ENCODE data around the gene BTBD9. TPM values are rescaled to one million over a fixed set of nuclear protein-coding genes. Genes with fewer than 3 reads are reported as not detected.

Gene BTBD9
- polyA plus RNA-seq, 1 donor, result 7.8 TPM

- Histone ChIP-seq H3K9me3 (ENCODE audit: control insufficient read depth, low read depth, low read length) (no peaks in the 10 kb centered on the region), H3K36me3 (ENCODE audit: control insufficient read depth, insufficient read depth, low read length) (no peaks in the 10 kb centered on the region), H3K4me1 (ENCODE audit: control insufficient read depth, insufficient read depth, low read length) (no peaks in the 10 kb centered on the region), H3K27me3 (ENCODE audit: control insufficient read depth, insufficient read depth, low read length) (no peaks in the 10 kb centered on the region), H3K27ac (ENCODE audit: low read length) (no peak overlapping the region), H3K4me3 (ENCODE audit: low read length) (no peak overlapping the region)
- no peak for DNase-seq
- WGBS (ENCODE audit: insufficient coverage, low lambda C conversion rate), result no CpG with 5 or more reads among the region's 3 CpGs
These were observed 169.2 kb downstream of the BTBD9 start for GRCh38 chr6:38470548-38470947.

- H3K4me3 ChIP-seq (ENCODE audit: low read length), result no peak overlapping the region
- no peak overlapping the region for H3K27ac ChIP-seq (ENCODE audit: low read length)
- no peak for DNase-seq
- H3K36me3 ChIP-seq (ENCODE audit: control insufficient read depth, insufficient read depth, low read length), result no peaks in the 10 kb centered on the region
- no peaks in the 10 kb centered on the region for H3K27me3 ChIP-seq (ENCODE audit: control insufficient read depth, insufficient read depth, low read length)
- H3K4me1 ChIP-seq (ENCODE audit: control insufficient read depth, insufficient read depth, low read length), result no peaks in the 10 kb centered on the region
- WGBS (ENCODE audit: insufficient coverage, low lambda C conversion rate), result 100% methylated on average over 2 of the region's 3 CpGs
- H3K9me3 ChIP-seq (ENCODE audit: control insufficient read depth, low read depth, low read length), result no peaks in the 10 kb centered on the region
These were observed 172.2 kb downstream of the BTBD9 start for GRCh38 chr6:38467566-38467965.

GRCh38 chr6:38460186-38460585, 179.5 kb downstream of the BTBD9 start:
- DNase-seq, result no peak
- Histone ChIP-seq H3K36me3 (ENCODE audit: control insufficient read depth, insufficient read depth, low read length) (no peaks in the 10 kb centered on the region), H3K27ac (ENCODE audit: low read length) (no peak overlapping the region), H3K27me3 (ENCODE audit: control insufficient read depth, insufficient read depth, low read length) (no peaks in the 10 kb centered on the region), H3K4me3 (ENCODE audit: low read length) (no peak overlapping the region), H3K9me3 (ENCODE audit: control insufficient read depth, low read depth, low read length) (no peaks in the 10 kb centered on the region), H3K4me1 (ENCODE audit: control insufficient read depth, insufficient read depth, low read length) (no peaks in the 10 kb centered on the region)
- WGBS (ENCODE audit: insufficient coverage, low lambda C conversion rate), result no CpG with 5 or more reads among the region's 3 CpGs

- Histone ChIP-seq H3K27me3 (ENCODE audit: control insufficient read depth, insufficient read depth, low read length) (no peaks in the 10 kb centered on the region), H3K4me1 (ENCODE audit: control insufficient read depth, insufficient read depth, low read length) (no peaks in the 10 kb centered on the region), H3K4me3 (ENCODE audit: low read length) (no peak overlapping the region), H3K27ac (ENCODE audit: low read length) (no peak overlapping the region), H3K9me3 (ENCODE audit: control insufficient read depth, low read depth, low read length) (no peaks in the 10 kb centered on the region), H3K36me3 (ENCODE audit: control insufficient read depth, insufficient read depth, low read length) (no peaks in the 10 kb centered on the region)
- DNase-seq, result no peak
- no CpG with 5 or more reads among the region's 2 CpGs for WGBS (ENCODE audit: insufficient coverage, low lambda C conversion rate)
These were observed 180.4 kb downstream of the BTBD9 start for GRCh38 chr6:38459291-38459690.

- no peaks in the 10 kb centered on the region for H3K4me1 ChIP-seq (ENCODE audit: control insufficient read depth, insufficient read depth, low read length)
- H3K4me3 ChIP-seq (ENCODE audit: low read length), result no peak overlapping the region
- DNase-seq, result no peak
- H3K27ac ChIP-seq (ENCODE audit: low read length), result no peak overlapping the region
- H3K36me3 ChIP-seq (ENCODE audit: control insufficient read depth, insufficient read depth, low read length), result no peaks in the 10 kb centered on the region
- no peaks in the 10 kb centered on the region for H3K27me3 ChIP-seq (ENCODE audit: control insufficient read depth, insufficient read depth, low read length)
- 83% methylated on average over 1 of the region's 4 CpGs for WGBS (ENCODE audit: insufficient coverage, low lambda C conversion rate)
- H3K9me3 ChIP-seq (ENCODE audit: control insufficient read depth, low read depth, low read length), result no peaks in the 10 kb centered on the region
These were observed 185.9 kb downstream of the BTBD9 start for GRCh38 chr6:38453861-38454260.

- no peak overlapping the region for H3K4me3 ChIP-seq (ENCODE audit: low read length)
- 85% methylated on average over 2 of the region's 6 CpGs for WGBS (ENCODE audit: insufficient coverage, low lambda C conversion rate)
These were observed 186.7 kb downstream of the BTBD9 start for GRCh38 chr6:38452816-38453660.

GRCh38 chr6:38450717-38451116, 189.0 kb downstream of the BTBD9 start:
- DNase-seq, result peak in 1 of 2 donors; percentile 20
- H3K27me3 ChIP-seq (ENCODE audit: control insufficient read depth, insufficient read depth, low read length), result no peaks in the 10 kb centered on the region
- H3K4me3 ChIP-seq (ENCODE audit: low read length), result no peak overlapping the region
- WGBS (ENCODE audit: insufficient coverage, low lambda C conversion rate), result 20% methylated on average over 1 of the region's 2 CpGs
- H3K9me3 ChIP-seq (ENCODE audit: control insufficient read depth, low read depth, low read length), result no peaks in the 10 kb centered on the region
- no peak overlapping the region for H3K27ac ChIP-seq (ENCODE audit: low read length)
- no peaks in the 10 kb centered on the region for H3K36me3 ChIP-seq (ENCODE audit: control insufficient read depth, insufficient read depth, low read length)
- no peaks in the 10 kb centered on the region for H3K4me1 ChIP-seq (ENCODE audit: control insufficient read depth, insufficient read depth, low read length)

More at GRCh38 chr6:38452816-38453660, 186.7 kb downstream of the BTBD9 start:
- Histone ChIP-seq H3K9me3 (ENCODE audit: control insufficient read depth, low read depth, low read length) (no peaks in the 10 kb centered on the region), H3K36me3 (ENCODE audit: control insufficient read depth, insufficient read depth, low read length) (no peaks in the 10 kb centered on the region), H3K27me3 (ENCODE audit: control insufficient read depth, insufficient read depth, low read length) (no peaks in the 10 kb centered on the region), H3K27ac (ENCODE audit: low read length) (no peak overlapping the region), H3K4me1 (ENCODE audit: control insufficient read depth, insufficient read depth, low read length) (no peaks in the 10 kb centered on the region)
- no peak for DNase-seq

GRCh38 chr6:38445925-38446324, 193.8 kb downstream of the BTBD9 start:
- Histone ChIP-seq H3K27me3 (ENCODE audit: control insufficient read depth, insufficient read depth, low read length) (no peaks in the 10 kb centered on the region), H3K9me3 (ENCODE audit: control insufficient read depth, low read depth, low read length) (no peaks in the 10 kb centered on the region)
- WGBS (ENCODE audit: insufficient coverage, low lambda C conversion rate), result 100% methylated on average over 1 of the region's 2 CpGs

GRCh38 chr6:38445336-38445735, 194.4 kb downstream of the BTBD9 start:
- no peak for DNase-seq
- no peaks in the 10 kb centered on the region for H3K36me3 ChIP-seq (ENCODE audit: control insufficient read depth, insufficient read depth, low read length)
- H3K9me3 ChIP-seq (ENCODE audit: control insufficient read depth, low read depth, low read length), result no peaks in the 10 kb centered on the region
- H3K4me1 ChIP-seq (ENCODE audit: control insufficient read depth, insufficient read depth, low read length), result no peaks in the 10 kb centered on the region
- H3K4me3 ChIP-seq (ENCODE audit: low read length), result no peak overlapping the region
- H3K27ac ChIP-seq (ENCODE audit: low read length), result no peak overlapping the region
- no peaks in the 10 kb centered on the region for H3K27me3 ChIP-seq (ENCODE audit: control insufficient read depth, insufficient read depth, low read length)

More at GRCh38 chr6:38445925-38446324, 193.8 kb downstream of the BTBD9 start:
- H3K4me1 ChIP-seq (ENCODE audit: control insufficient read depth, insufficient read depth, low read length), result no peaks in the 10 kb centered on the region
- no peak overlapping the region for H3K4me3 ChIP-seq (ENCODE audit: low read length)
- no peaks in the 10 kb centered on the region for H3K36me3 ChIP-seq (ENCODE audit: control insufficient read depth, insufficient read depth, low read length)
- H3K27ac ChIP-seq (ENCODE audit: low read length), result no peak overlapping the region
- DNase-seq, result no peak

GRCh38 chr6:38443352-38444144, 196.2 kb downstream of the BTBD9 start:
- 92% methylated on average over 3 of the region's 6 CpGs for WGBS (ENCODE audit: insufficient coverage, low lambda C conversion rate)

More at GRCh38 chr6:38443352-38444144, 196.2 kb downstream of the BTBD9 start:
- no peaks in the 10 kb centered on the region for H3K9me3 ChIP-seq (ENCODE audit: control insufficient read depth, low read depth, low read length)
- no peak overlapping the region for H3K27ac ChIP-seq (ENCODE audit: low read length)
- no peaks in the 10 kb centered on the region for H3K4me1 ChIP-seq (ENCODE audit: control insufficient read depth, insufficient read depth, low read length)
- no peaks in the 10 kb centered on the region for H3K36me3 ChIP-seq (ENCODE audit: control insufficient read depth, insufficient read depth, low read length)
- DNase-seq, result no peak
- no peak overlapping the region for H3K4me3 ChIP-seq (ENCODE audit: low read length)
- no peaks in the 10 kb centered on the region for H3K27me3 ChIP-seq (ENCODE audit: control insufficient read depth, insufficient read depth, low read length)
